HEK293 (cell line): Measurements from ENCODE around the gene PSD2.

Experiments used
- CTCF ChIA-PET: fragments of 350-600 bp; formaldehyde crosslinking; extraction: SDS; loops from one replicate; lab custom pipeline; 2021; ENCODE audit warnings: antibody characterized with exemption; lab: Yijun Ruan, JAX
- POLR2A ChIA-PET: fragments of 300-600 bp; formaldehyde crosslinking; extraction: SDS; loops from one replicate; lab custom pipeline; 2020; ENCODE audit warnings: antibody characterized with exemption, inconsistent platforms; lab: Yijun Ruan, JAX
- H3K27ac ChIP-seq: fragments of 200-500 bp; sonication (Bioruptor generic); 2 replicates; pipeline ENCODE4 v1.5.1; 2014; ENCODE audit warnings: low read depth, low read length, control low read depth, inconsistent platforms; ENCODE audit errors: extremely low read depth
- H3K36me3 ChIP-seq, 2 experiments: fragments of 200-500 bp in 1 of 2; sonication (Bioruptor generic) in 1 of 2; 1 replicate in 1 of 2; 2 replicates in 1 of 2; pipeline ENCODE4 v1.5.1; 2014 to 2017; ENCODE audit warnings: inconsistent platforms in 2 of 2, low read length in 2 of 2; ENCODE audit not compliant: control insufficient read depth in 2 of 2, insufficient read depth in 1 of 2
- H3K4me1 ChIP-seq: fragments of 200-500 bp; sonication (Bioruptor generic); 2 replicates; pipeline ENCODE4 v1.5.1; 2014; ENCODE audit warnings: mild to moderate bottlenecking, low read length, inconsistent platforms; ENCODE audit not compliant: control insufficient read depth, insufficient read depth
- H3K4me3 ChIP-seq: 2 replicates; pipeline ENCODE4 v1.5.1; 2011; ENCODE audit warnings: low read depth, mild to moderate bottlenecking, control low read depth, low read length, moderate library complexity
- H3K9me3 ChIP-seq: fragments of 200-500 bp; sonication (Bioruptor generic); 2 replicates; pipeline ENCODE4 v1.5.1; 2014; ENCODE audit warnings: low read depth, low read length, inconsistent platforms; ENCODE audit not compliant: control insufficient read depth, insufficient read depth
- FEZF1 ChIP-seq: fragments of 450-650 bp; formaldehyde crosslinking; IDR thresholded peaks from 2 replicates; pipeline ENCODE4 v1.5.1; 2016; ENCODE audit warnings: missing biosample characterization, missing genetic modification characterization
- GFI1B ChIP-seq: fragments of 450-650 bp; formaldehyde crosslinking; IDR thresholded peaks from 2 replicates; pipeline ENCODE4 v1.5.1; 2016; ENCODE audit warnings: missing biosample characterization, missing genetic modification characterization
- HOXD13 ChIP-seq: sonication (generic); formaldehyde crosslinking; IDR thresholded peaks from 2 replicates; pipeline ENCODE4 v1.8.0; 2022; ENCODE audit warnings: missing genetic modification reagents, borderline replicate concordance
- IKZF3 ChIP-seq: fragments of 450-650 bp; IDR thresholded peaks from 2 replicates; pipeline ENCODE4 v1.5.0; 2018; ENCODE audit warnings: missing biosample characterization, mild to moderate bottlenecking, missing genetic modification characterization, moderate library complexity
- KLF1 ChIP-seq: fragments of 450-650 bp; formaldehyde crosslinking; IDR thresholded peaks from 2 replicates; pipeline ENCODE4 v1.5.1; 2016; ENCODE audit warnings: missing biosample characterization, missing genetic modification characterization
- KLF8 ChIP-seq: fragments of 450-650 bp; formaldehyde crosslinking; IDR thresholded peaks from 2 replicates; pipeline ENCODE4 v1.5.1; 2016; ENCODE audit warnings: missing biosample characterization, missing genetic modification characterization
- SP3 ChIP-seq: fragments of 450-650 bp; formaldehyde crosslinking; IDR thresholded peaks from 2 replicates; pipeline ENCODE4 v1.5.1; 2016; ENCODE audit warnings: missing biosample characterization, missing genetic modification characterization
- TRIM28 ChIP-seq: IDR thresholded peaks from 2 replicates; pipeline ENCODE4 v1.6.1; 2011; ENCODE audit warnings: low read length, control low read depth, borderline replicate concordance
- YY1 ChIP-seq: fragments of 450-650 bp; formaldehyde crosslinking; IDR thresholded peaks from 2 replicates; pipeline ENCODE4 v1.5.1; 2018; ENCODE audit warnings: missing biosample characterization, missing genetic modification characterization
- ZBTB1 ChIP-seq: fragments of 450-650 bp; formaldehyde crosslinking; IDR thresholded peaks from 2 replicates; pipeline ENCODE4 v1.5.1; 2016; ENCODE audit warnings: missing biosample characterization, missing genetic modification characterization
- ZNF223 ChIP-seq: fragments of 450-650 bp; formaldehyde crosslinking; IDR thresholded peaks from 2 replicates; pipeline ENCODE4 v1.5.1; 2016; ENCODE audit warnings: missing biosample characterization, missing genetic modification characterization
- ZNF248 ChIP-seq: fragments of 450-650 bp; formaldehyde crosslinking; IDR thresholded peaks from 2 replicates; pipeline ENCODE4 v1.5.1; 2017; ENCODE audit warnings: missing biosample characterization, missing genetic modification characterization
- ZNF48 ChIP-seq: fragments of 450-650 bp; formaldehyde crosslinking; IDR thresholded peaks from 2 replicates; pipeline ENCODE4 v1.5.1; 2016; ENCODE audit warnings: missing biosample characterization, missing genetic modification characterization
- ZNF510 ChIP-seq: fragments of 450-650 bp; formaldehyde crosslinking; IDR thresholded peaks from 2 replicates; pipeline ENCODE4 v1.5.1; 2018; ENCODE audit warnings: mild to moderate bottlenecking, missing genetic modification characterization, missing biosample characterization; ENCODE audit not compliant: insufficient replicate concordance
- ZNF514 ChIP-seq: fragments of 450-650 bp; formaldehyde crosslinking; IDR thresholded peaks from 2 replicates; pipeline ENCODE4 v1.5.1; 2016; ENCODE audit warnings: missing biosample characterization, missing genetic modification characterization
- ZNF561 ChIP-seq: fragments of 450-650 bp; IDR thresholded peaks from 2 replicates; pipeline ENCODE4 v1.5.1; 2018; ENCODE audit warnings: missing biosample characterization, missing genetic modification characterization, borderline replicate concordance
- ZNF626 ChIP-seq: fragments of 450-650 bp; sonication (Bioruptor Pico); formaldehyde crosslinking; IDR thresholded peaks from 2 replicates; pipeline ENCODE4 v1.5.1; 2018; ENCODE audit warnings: missing biosample characterization, missing genetic modification characterization, inconsistent platforms
- ZNF776 ChIP-seq: fragments of 450-650 bp; formaldehyde crosslinking; IDR thresholded peaks from 2 replicates; pipeline ENCODE4 v1.5.0; 2017; ENCODE audit warnings: missing biosample characterization, missing genetic modification characterization, borderline replicate concordance
- TF ChIP-seq, protein P1 (sequence below): fragments of 450-650 bp; formaldehyde crosslinking; conservative IDR thresholded peaks from 2 replicates; pipeline ENCODE4 v1.5.1; 2016; ENCODE audit warnings: low read depth, missing biosample characterization, missing genetic modification characterization
- TF ChIP-seq, protein P2 (sequence below): fragments of 450-650 bp; formaldehyde crosslinking; optimal IDR thresholded peaks from 2 replicates; pipeline ENCODE3; 2016; ENCODE audit warnings: missing biosample characterization, mild to moderate bottlenecking, missing genetic modification characterization
- TF ChIP-seq, protein P3 (sequence below): fragments of 450-650 bp; formaldehyde crosslinking; IDR thresholded peaks from 2 replicates; pipeline ENCODE4 v1.5.1; 2016; ENCODE audit warnings: missing biosample characterization, missing genetic modification characterization, borderline replicate concordance
- TF ChIP-seq, protein P4 (sequence below): fragments of 450-650 bp; formaldehyde crosslinking; IDR thresholded peaks from 2 replicates; pipeline ENCODE4 v1.5.1; 2016; ENCODE audit warnings: missing biosample characterization, missing genetic modification characterization

PSD2 gene

DNA sequence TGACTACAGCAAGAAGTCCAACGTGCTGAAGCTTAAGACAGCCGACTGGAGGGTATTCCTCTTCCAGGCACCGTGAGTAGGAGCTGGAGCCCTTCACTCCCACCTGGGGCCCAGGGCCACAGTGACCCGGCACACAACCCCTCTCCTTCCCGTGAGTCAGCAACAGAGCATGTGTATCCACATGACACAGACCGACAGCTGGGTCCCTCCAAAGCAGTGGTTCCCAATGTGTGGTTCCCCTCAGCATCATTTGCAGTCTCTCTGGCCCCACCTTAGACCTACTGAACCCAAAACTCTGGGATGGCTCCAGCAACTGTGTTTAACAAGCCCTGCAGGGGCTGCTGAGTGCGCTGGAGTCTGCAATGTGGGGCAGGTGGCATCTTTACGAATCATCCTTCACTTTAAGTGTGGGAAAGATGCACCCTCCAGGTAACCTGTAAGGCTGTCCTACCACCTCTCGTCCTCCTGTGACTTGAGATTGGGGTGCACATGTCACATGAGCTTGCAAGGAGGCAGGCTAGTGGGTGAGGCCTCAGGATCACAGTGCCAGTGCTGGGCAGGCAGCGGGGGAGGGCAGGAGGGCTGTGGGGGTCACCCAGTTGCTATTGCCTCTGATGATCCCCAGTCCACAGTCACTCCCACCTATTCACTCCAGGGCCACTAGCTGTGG lies 42.2 kb downstream of the PSD2 start:
- no peaks in the 10 kb centered on the region for H3K9me3 ChIP-seq
- no peak overlapping the region for H3K27ac ChIP-seq
- no peaks in the 10 kb centered on the region for H3K4me1 ChIP-seq
- H3K36me3 ChIP-seq = no peaks in the 10 kb centered on the region
- CTCF ChIA-PET = interaction anchor here (1.4 to 1.7 kb wide), 2 partner anchors 51 to 131 kb away, joined by 4 to 9 read pairs; no protein-coding TSS in a partner anchor
- no peak for TF ChIP-seq HOXD13 (CRISPR knock-in tag)
- TF ChIP-seq, protein P1, sequence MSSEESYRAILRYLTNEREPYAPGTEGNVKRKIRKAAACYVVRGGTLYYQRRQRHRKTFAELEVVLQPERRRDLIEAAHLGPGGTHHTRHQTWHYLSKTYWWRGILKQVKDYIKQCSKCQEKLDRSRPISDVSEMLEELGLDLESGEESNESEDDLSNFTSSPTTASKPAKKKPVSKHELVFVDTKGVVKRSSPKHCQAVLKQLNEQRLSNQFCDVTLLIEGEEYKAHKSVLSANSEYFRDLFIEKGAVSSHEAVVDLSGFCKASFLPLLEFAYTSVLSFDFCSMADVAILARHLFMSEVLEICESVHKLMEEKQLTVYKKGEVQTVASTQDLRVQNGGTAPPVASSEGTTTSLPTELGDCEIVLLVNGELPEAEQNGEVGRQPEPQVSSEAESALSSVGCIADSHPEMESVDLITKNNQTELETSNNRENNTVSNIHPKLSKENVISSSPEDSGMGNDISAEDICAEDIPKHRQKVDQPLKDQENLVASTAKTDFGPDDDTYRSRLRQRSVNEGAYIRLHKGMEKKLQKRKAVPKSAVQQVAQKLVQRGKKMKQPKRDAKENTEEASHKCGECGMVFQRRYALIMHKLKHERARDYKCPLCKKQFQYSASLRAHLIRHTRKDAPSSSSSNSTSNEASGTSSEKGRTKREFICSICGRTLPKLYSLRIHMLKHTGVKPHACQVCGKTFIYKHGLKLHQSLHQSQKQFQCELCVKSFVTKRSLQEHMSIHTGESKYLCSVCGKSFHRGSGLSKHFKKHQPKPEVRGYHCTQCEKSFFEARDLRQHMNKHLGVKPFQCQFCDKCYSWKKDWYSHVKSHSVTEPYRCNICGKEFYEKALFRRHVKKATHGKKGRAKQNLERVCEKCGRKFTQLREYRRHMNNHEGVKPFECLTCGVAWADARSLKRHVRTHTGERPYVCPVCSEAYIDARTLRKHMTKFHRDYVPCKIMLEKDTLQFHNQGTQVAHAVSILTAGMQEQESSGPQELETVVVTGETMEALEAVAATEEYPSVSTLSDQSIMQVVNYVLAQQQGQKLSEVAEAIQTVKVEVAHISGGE (tag by site-specific recombination) = no peak
- no peak for TF ChIP-seq TRIM28
- no peak for TF ChIP-seq FEZF1
- TF ChIP-seq ZNF248 = no peak
- no peak for TF ChIP-seq KLF1 (tag by site-specific recombination)
- no peak for TF ChIP-seq ZNF561
- no peak for TF ChIP-seq ZNF776 (tag by site-specific recombination)
- TF ChIP-seq, protein P2, sequence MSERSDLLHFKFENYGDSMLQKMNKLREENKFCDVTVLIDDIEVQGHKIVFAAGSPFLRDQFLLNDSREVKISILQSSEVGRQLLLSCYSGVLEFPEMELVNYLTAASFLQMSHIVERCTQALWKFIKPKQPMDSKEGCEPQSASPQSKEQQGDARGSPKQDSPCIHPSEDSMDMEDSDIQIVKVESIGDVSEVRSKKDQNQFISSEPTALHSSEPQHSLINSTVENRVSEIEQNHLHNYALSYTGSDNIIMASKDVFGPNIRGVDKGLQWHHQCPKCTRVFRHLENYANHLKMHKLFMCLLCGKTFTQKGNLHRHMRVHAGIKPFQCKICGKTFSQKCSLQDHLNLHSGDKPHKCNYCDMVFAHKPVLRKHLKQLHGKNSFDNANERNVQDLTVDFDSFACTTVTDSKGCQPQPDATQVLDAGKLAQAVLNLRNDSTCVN (tag by site-specific recombination) = no peak
- TF ChIP-seq ZNF514 = no peak
- TF ChIP-seq, protein P3, sequence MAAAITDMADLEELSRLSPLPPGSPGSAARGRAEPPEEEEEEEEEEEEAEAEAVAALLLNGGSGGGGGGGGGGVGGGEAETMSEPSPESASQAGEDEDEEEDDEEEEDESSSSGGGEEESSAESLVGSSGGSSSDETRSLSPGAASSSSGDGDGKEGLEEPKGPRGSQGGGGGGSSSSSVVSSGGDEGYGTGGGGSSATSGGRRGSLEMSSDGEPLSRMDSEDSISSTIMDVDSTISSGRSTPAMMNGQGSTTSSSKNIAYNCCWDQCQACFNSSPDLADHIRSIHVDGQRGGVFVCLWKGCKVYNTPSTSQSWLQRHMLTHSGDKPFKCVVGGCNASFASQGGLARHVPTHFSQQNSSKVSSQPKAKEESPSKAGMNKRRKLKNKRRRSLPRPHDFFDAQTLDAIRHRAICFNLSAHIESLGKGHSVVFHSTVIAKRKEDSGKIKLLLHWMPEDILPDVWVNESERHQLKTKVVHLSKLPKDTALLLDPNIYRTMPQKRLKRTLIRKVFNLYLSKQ (tag by site-specific recombination) = no peak
- TF ChIP-seq KLF8 (tag by site-specific recombination) = no peak
- TF ChIP-seq GFI1B (tag by site-specific recombination) = no peak
- no peak overlapping the region for H3K4me3 ChIP-seq
- POLR2A ChIA-PET = no interaction called here

DNA sequence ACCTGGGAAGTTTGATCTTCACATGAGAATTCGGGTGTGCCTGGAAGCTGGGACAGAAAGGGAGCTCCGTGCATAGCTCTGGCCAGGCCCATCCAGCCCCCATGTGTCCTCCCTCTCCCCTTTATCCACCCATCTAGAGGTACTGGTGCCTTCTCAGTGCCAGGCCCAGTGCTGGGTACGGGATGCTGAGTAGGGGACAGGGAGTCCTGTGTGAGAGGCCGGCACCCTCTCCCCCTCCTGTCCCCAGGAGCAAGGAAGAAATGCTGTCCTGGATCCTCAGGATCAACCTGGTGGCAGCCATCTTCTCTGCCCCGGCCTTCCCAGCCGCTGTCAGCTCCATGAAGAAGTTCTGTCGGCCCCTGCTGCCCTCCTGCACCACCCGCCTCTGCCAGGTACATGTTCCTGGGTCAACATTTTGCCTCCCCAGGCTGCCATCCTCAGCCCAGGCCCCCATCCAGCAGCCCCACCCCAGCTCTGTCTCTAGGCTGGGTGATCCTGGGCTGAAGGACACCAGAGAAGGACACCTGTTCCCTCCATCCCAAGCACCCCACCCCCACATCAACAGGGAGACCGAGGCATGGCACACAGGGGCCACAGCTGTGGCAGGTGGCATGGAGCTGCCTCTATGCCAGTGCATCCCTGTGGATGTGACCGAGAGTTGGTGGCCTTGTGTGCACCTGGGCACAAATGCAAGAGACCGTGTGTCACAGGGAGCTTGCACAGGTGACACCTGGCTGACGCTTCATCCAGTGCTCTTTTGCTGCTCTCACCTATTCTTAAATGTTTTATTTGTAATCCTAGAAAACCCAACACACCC lies 43.0 kb downstream of the PSD2 start:
- H3K36me3 ChIP-seq = no peaks in the 10 kb centered on the region
- CTCF ChIA-PET = interaction anchor here (1.4 to 1.7 kb wide), 2 partner anchors 51 to 130 kb away, joined by 4 to 9 read pairs; no protein-coding TSS in a partner anchor
- no peak overlapping the region for H3K27ac ChIP-seq
- POLR2A ChIA-PET = no interaction called here
- TF ChIP-seq IKZF3 (tag by site-specific recombination) (no peak), ZNF223 (tag by site-specific recombination) (no peak), YY1 (tag by site-specific recombination) (no peak), SP3 (tag by site-specific recombination) (no peak), ZNF48 (tag by site-specific recombination) (no peak), ZBTB1 (tag by site-specific recombination) (no peak), ZNF626 (tag by site-specific recombination) (no peak), ZNF510 (tag by site-specific recombination) (no peak)
- TF ChIP-seq, protein P4, sequence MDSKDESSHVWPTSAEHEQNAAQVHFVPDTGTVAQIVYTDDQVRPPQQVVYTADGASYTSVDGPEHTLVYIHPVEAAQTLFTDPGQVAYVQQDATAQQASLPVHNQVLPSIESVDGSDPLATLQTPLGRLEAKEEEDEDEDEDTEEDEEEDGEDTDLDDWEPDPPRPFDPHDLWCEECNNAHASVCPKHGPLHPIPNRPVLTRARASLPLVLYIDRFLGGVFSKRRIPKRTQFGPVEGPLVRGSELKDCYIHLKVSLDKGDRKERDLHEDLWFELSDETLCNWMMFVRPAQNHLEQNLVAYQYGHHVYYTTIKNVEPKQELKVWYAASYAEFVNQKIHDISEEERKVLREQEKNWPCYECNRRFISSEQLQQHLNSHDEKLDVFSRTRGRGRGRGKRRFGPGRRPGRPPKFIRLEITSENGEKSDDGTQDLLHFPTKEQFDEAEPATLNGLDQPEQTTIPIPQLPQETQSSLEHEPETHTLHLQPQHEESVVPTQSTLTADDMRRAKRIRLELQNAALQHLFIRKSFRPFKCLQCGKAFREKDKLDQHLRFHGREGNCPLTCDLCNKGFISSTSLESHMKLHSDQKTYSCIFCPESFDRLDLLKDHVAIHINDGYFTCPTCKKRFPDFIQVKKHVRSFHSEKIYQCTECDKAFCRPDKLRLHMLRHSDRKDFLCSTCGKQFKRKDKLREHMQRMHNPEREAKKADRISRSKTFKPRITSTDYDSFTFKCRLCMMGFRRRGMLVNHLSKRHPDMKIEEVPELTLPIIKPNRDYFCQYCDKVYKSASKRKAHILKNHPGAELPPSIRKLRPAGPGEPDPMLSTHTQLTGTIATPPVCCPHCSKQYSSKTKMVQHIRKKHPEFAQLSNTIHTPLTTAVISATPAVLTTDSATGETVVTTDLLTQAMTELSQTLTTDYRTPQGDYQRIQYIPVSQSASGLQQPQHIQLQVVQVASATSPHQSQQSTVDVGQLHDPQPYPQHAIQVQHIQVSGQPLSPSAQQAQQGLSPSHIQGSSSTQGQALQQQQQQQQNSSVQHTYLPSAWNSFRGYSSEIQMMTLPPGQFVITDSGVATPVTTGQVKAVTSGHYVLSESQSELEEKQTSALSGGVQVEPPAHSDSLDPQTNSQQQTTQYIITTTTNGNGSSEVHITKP (tag by site-specific recombination) = no peak
- H3K4me3 ChIP-seq = no peak overlapping the region
- no peaks in the 10 kb centered on the region for H3K9me3 ChIP-seq
- no peaks in the 10 kb centered on the region for H3K4me1 ChIP-seq
